B cell (primary cell): ENCODE results near the gene MLLT10.

Experiments used
- CTCF ChIP-seq: fragments of 200-600 bp; IDR thresholded peaks from one replicate; pipeline ENCODE4 v1.8.0; 2022; ENCODE audit warnings: antibody characterized with exemption, mild to moderate bottlenecking
- EZH2 ChIP-seq: IDR thresholded peaks from 2 replicates; pipeline ENCODE4 v1.6.1; 2012; ENCODE audit warnings: borderline replicate concordance, low read depth, mild to moderate bottlenecking, moderate library complexity, low read length; ENCODE audit not compliant: insufficient read depth, poor library complexity, severe bottlenecking

- TF ChIP-seq CTCF (no peak), EZH2 (no peak)
Measured at GRCh38 chr10:21776883-21777282, 242.9 kb downstream of the MLLT10 start.
